ENCODE results near the gene HP1BP3.

- TF ChIP-seq CTCF (conservative IDR thresholded peaks at IDR 0.05) (no peak), ZFX (IDR thresholded peaks at IDR 0.05) (no peak)
These were observed 27.4 kb upstream of the HP1BP3 start for GRCh38 chr1:20814534-20814871.
